Esophagus muscularis mucosa (tissue), 4 donors: ENCODE data around the gene WBP1L. TPM values are rescaled to one million over a fixed set of nuclear protein-coding genes. Genes with fewer than 3 reads are reported as not detected.
"Not testable (repeated sequence)": the region's sequence is repeated elsewhere in the genome, so short reads cannot be mapped to it uniquely, and the experiment has no call there.

Source experiments
- DNase-seq: peaks from one replicate; pipeline ENCODE4 v3.0.0-alpha.2; 2017; ENCODE audit errors: extremely low spot score
- H3K27ac ChIP-seq, 4 donors: fragments of 200-600 bp; sonication (generic); replicated peaks in 1 of 4; 1 replicate in 3 of 4; 2 replicates in 1 of 4; pipeline ENCODE4 v1.5.1; 2016 to 2019; ENCODE audit warnings: mild to moderate bottlenecking in 1 of 4
- H3K27me3 ChIP-seq, 4 donors: fragments of 200-600 bp; sonication (generic); one replicate each; pipeline versions ENCODE4 v1.5.1 to v1.6.0; 2016 to 2019
- H3K36me3 ChIP-seq, 4 donors: fragments of 200-600 bp; sonication (generic); one replicate each; pipeline ENCODE4 v1.5.1; 2016 to 2019
- H3K4me1 ChIP-seq, 4 donors: fragments of 200-600 bp; sonication (generic); one replicate each; pipeline ENCODE4 v1.5.1; 2016 to 2019
- H3K4me3 ChIP-seq, 4 donors: fragments of 200-600 bp; sonication (generic); 1 replicate in 2 of 4; 2 replicates in 2 of 4; pipeline ENCODE4 v1.5.1; 2016 to 2019; ENCODE audit warnings: mild to moderate bottlenecking in 4 of 4, moderate library complexity in 1 of 4
- H3K9me3 ChIP-seq, 4 donors: fragments of 200-600 bp; sonication (generic); 1 replicate in 3 of 4; 2 replicates in 1 of 4; pipeline ENCODE4 v1.5.1; 2016 to 2019
- EP300 ChIP-seq: sonication (generic); formaldehyde crosslinking; IDR thresholded peaks from one replicate; pipeline ENCODE4 v1.6.1; 2017; ENCODE audit warnings: antibody characterized with exemption
- POLR2A ChIP-seq: fragments of 450-650 bp; IDR thresholded peaks from one replicate; pipeline ENCODE4 v1.6.1; 2017; ENCODE audit warnings: antibody characterized with exemption, moderate library complexity, mild to moderate bottlenecking, low read depth
- POLR2AphosphoS5 ChIP-seq, 2 donors: sonication (generic); formaldehyde crosslinking; IDR thresholded peaks; one replicate each; pipeline ENCODE4 v1.6.1; 2017; ENCODE audit warnings: antibody characterized with exemption in 2 of 2
- WGBS: methylation state at CpG from one replicate; pipeline ENCODE4 v1.1.5; 2018; 5-methylcytosine and 5-hydroxymethylcytosine counted together
- intact Hi-C: fragments of 100-400 bp; cut with DNase I; formaldehyde crosslinking; loops from one replicate; pipeline ENCODE4 v1.15.1; 2023
- total RNA-seq, 4 donors: library from RNA; depleted of rRNA; stranded (reverse); fragments of >200 nt; gene quantifications; one replicate each; pipeline versions ENCODE4 v1.1.0 to v1.2.1, GENCODE V29; 2016
- TF ChIP-seq, protein P1 (sequence below), 3 experiments: fragments of 200-600 bp in 2 of 3; fragments of 450-650 bp in 1 of 3; sonication (generic) in 2 of 3; IDR thresholded peaks; one replicate each; pipeline ENCODE4 v1.5.1; 2017 to 2019; ENCODE audit warnings: antibody characterized with exemption in 3 of 3, mild to moderate bottlenecking in 2 of 3, moderate library complexity in 1 of 3

Gene WBP1L
- total RNA-seq, 4 donors from 2014 or later = 88.5 to 147 (median 112) TPM

DNA sequence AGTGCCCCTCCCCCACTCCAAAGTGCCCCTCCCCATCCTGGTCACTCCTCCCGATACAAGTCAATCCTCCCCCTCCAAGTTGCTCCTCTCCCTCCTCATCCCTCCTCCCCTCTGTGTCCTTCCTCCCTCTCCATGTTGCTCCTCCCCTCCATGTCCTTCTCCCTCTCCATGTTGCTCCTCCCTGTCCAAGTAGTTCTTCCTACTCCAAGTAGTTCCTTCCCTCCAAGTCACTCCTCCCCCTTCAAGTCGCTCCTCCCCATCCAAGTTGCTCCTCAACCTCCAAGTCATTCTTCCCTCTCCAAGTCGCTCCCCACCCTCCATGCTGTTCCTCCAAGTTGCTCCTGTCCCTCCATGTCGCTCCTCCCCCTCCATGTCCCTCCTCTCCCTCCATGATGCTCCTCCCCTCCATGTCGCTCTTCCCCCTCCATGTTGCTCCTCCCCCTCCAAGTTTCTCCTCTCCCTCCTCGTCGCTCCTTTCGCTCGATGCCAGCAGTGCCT, 8.6 kb upstream of the WBP1L start:
- H3K27ac ChIP-seq = no peak overlapping the region
- peaks cover 0 to 14% (median 3%) of the 10 kb centered on the region in 4 donors for H3K4me1 ChIP-seq
- 75% methylated on average over 9 of the region's 9 CpGs for WGBS
- H3K27me3 ChIP-seq = no peaks in the 10 kb centered on the region
- TF ChIP-seq POLR2AphosphoS5 (IDR thresholded peaks at IDR 0.05) = no peak
- TF ChIP-seq POLR2A = no peak
- TF ChIP-seq EP300 = no peak
- TF ChIP-seq, protein P1, sequence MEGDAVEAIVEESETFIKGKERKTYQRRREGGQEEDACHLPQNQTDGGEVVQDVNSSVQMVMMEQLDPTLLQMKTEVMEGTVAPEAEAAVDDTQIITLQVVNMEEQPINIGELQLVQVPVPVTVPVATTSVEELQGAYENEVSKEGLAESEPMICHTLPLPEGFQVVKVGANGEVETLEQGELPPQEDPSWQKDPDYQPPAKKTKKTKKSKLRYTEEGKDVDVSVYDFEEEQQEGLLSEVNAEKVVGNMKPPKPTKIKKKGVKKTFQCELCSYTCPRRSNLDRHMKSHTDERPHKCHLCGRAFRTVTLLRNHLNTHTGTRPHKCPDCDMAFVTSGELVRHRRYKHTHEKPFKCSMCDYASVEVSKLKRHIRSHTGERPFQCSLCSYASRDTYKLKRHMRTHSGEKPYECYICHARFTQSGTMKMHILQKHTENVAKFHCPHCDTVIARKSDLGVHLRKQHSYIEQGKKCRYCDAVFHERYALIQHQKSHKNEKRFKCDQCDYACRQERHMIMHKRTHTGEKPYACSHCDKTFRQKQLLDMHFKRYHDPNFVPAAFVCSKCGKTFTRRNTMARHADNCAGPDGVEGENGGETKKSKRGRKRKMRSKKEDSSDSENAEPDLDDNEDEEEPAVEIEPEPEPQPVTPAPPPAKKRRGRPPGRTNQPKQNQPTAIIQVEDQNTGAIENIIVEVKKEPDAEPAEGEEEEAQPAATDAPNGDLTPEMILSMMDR (IDR thresholded peaks at IDR 0.05) = no peak
- H3K4me3 ChIP-seq = no peak overlapping the region
- DNase-seq = no peak
- no peaks in the 10 kb centered on the region for H3K9me3 ChIP-seq
- peaks cover 0 to 47% (median 11%) of the 10 kb centered on the region in 4 donors for H3K36me3 ChIP-seq
- intact Hi-C loops = no loop called here

DNA sequence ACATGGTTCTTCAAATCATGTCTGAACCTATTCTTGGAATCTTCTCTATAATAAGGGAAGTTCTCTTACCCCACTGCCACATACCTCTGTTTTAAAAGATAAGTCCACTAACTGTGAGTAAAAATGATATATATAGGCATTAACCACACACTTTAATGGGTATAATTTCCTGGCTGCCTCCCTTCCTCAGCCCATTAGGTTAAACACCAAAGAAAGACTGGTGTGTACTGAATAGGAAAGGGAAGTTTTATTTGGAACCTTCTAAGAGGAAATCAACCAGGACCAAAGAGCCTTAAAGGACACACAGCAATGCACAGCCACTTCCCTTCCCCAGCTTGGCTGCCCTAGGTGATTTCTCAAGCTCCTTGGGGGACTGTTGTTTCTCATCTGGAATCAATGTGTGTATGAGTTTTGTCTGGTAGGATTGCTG, 5.0 kb upstream of the WBP1L start:
- no peaks in the 10 kb centered on the region for H3K27me3 ChIP-seq
- intact Hi-C loops = loop anchor here (1.0 kb wide), 1 partner anchor 14 kb away; no protein-coding TSS in a partner anchor
- TF ChIP-seq, protein P1 (IDR thresholded peaks at IDR 0.05) = no peak
- TF ChIP-seq POLR2AphosphoS5 (IDR thresholded peaks at IDR 0.05) (no peak), POLR2A (no peak), EP300 (no peak)
- peaks cover 0 to 19% (median 4%) of the 10 kb centered on the region in 4 donors for H3K36me3 ChIP-seq
- no peak for DNase-seq
- H3K4me3 ChIP-seq = no peak overlapping the region
- H3K9me3 ChIP-seq = no peaks in the 10 kb centered on the region
- H3K4me1 ChIP-seq = peaks cover 5 to 19% (median 6%) of the 10 kb centered on the region in 4 donors
- no peak overlapping the region for H3K27ac ChIP-seq

DNA sequence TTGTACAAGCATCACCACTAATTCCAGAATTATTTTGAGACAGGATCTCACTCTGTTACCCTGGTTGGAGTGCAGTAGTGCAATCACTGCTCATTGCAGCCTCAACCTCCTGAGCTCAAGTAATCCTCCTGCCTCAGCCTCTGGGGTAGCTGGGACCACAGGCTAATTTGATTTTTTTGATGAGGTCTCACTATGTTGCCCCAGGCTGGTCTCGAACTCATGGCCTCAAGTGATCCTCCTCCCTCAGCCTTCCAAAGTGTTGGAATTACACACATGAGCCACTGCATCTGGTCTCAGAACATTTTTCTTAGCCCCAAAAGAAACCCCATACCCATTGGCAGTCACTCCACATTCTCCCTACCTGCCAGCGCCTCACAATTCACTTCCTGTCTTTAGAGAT, 3.5 kb upstream of the WBP1L start:
- H3K9me3 ChIP-seq = no peaks in the 10 kb centered on the region
- peaks cover 13 to 20% (median 14%) of the 10 kb centered on the region in 4 donors for H3K4me1 ChIP-seq
- WGBS = 95% methylated on average over 2 of the region's 2 CpGs
- TF ChIP-seq EP300 (no peak), POLR2A (no peak), POLR2AphosphoS5 (IDR thresholded peaks at IDR 0.05) (no peak)
- TF ChIP-seq, protein P1 (IDR thresholded peaks at IDR 0.05) = no peak
- no peak overlapping the region for H3K27ac ChIP-seq
- H3K27me3 ChIP-seq = no peaks in the 10 kb centered on the region
- H3K36me3 ChIP-seq = peaks cover 0 to 12% (median 2%) of the 10 kb centered on the region in 4 donors
- DNase-seq = no peak
- H3K4me3 ChIP-seq = no peak overlapping the region
- intact Hi-C loops = loop anchor here (5.0 to 10.0 kb wide), 2 partner anchors 77 to 495 kb away; no protein-coding TSS in a partner anchor

DNA sequence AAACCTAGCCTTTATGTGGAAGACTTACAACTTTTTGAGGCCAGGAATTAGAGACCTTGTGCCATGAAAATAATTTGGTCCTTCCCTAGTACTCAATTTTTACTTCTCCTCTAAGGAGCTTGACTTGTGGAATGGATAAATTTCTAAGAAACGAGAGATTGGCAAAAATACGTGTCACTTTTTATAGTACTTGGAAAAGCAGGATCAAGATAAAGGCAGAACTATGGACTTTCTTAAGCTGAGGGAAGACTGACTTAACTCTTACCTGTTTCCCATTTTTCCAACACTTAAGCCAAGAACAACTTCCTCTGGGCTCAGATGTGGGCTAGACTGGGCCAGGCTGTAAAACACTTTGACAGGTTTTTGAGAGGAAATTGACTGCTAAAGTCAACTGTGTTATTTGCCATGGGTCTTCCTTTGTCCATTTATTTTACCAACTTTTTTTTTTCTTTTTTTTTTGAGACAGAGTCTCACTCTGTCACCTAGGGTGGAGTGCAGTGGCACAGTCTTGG, 2.0 kb upstream of the WBP1L start:
- no peak for DNase-seq
- TF ChIP-seq EP300 = no peak
- TF ChIP-seq POLR2A = no peak
- TF ChIP-seq POLR2AphosphoS5 (IDR thresholded peaks at IDR 0.05) = no peak
- TF ChIP-seq, protein P1 (IDR thresholded peaks at IDR 0.05) = no peak
- peaks cover 0 to 5% (median 2%) of the 10 kb centered on the region in 4 donors for H3K36me3 ChIP-seq
- no peak overlapping the region for H3K27ac ChIP-seq
- peaks cover 19 to 29% (median 27%) of the 10 kb centered on the region in 4 donors for H3K4me1 ChIP-seq
- 76% methylated on average over 2 of the region's 2 CpGs for WGBS
- no peak overlapping the region for H3K4me3 ChIP-seq
- intact Hi-C loops = loop anchor here (5.0 to 10.0 kb wide), 2 partner anchors 76 to 493 kb away; no protein-coding TSS in a partner anchor
- no peaks in the 10 kb centered on the region for H3K9me3 ChIP-seq
- no peaks in the 10 kb centered on the region for H3K27me3 ChIP-seq

DNA sequence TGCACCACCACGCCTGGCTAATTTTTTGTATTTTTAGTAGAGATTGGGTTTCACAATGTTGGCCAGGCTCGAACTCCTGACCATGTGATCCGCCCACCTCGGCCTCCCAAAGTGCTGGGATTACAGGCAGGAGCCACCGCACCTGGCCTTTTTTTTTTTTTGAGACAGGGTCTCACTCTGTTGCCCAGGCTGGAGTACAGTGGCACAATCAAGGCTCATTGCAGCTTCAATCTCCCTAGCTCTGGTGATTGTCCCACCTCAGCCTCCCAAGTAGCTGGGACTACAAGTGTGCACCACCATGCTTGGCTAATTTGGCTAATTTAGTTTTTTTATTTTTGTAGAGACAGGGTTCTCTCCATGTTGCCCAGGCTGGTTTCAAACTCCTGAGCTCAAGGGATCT, 1.4 kb upstream of the WBP1L start:
- intact Hi-C loops = loop anchor here (5.0 to 10.0 kb wide), 2 partner anchors 75 to 492 kb away; no protein-coding TSS in a partner anchor
- WGBS = 91% methylated on average over 5 of the region's 5 CpGs

More for the DNA sequence above, 1.4 kb upstream of the WBP1L start:
- DNase-seq, H3K27ac ChIP-seq, H3K27me3 ChIP-seq, H3K36me3 ChIP-seq, H3K9me3 ChIP-seq, H3K4me3 ChIP-seq: not testable (repeated sequence)
- peaks cover 19 to 33% (median 29%) of the 10 kb centered on the region in 4 donors for H3K4me1 ChIP-seq
